CD4-positive, alpha-beta T cell treated with Interleukin-12 subunit alpha and Interleukin-12 subunit beta, for 1 hour (primary cell): ENCODE data around the gene CDT1.
A peak's percentile ranks its signal among the peaks of the same experiment; 100 is the strongest.

ENCODE experiments used
- DNase-seq: peaks from one replicate; pipeline ENCODE4 v3.0.0-alpha.2; 2020

The CDT1 gene

DNA sequence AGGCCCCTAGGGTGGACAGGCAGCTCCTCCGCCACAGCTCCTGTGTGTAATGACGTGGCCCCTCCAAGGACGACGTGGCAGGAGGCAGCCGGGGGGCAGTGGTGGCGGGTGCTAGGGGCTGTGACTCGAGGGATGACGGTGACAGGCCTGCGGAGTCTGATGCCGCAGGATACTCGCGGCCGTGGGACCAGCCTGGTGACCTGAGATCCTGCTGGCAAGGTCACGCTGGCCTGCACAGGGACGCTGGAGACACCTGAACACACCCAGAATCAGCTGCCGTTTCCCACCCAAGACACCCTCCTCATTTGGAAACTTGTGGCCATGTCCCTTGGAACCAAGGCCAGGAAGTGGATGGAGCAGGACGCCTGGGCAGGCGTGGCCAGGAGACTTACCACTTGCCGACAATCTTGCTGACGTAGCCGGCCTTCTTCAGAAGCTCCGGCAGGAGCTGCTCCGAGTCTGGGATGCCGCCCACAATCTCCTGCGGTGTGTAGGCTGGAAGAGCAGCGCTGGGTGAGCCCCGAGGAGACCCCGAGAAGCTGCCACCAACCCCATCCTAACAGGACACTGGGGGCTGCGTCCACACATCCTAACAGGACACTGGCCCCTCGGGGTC is 37.1 kb downstream of the CDT1 start:
- no peak for DNase-seq

GRCh38 chr16:88841521-88842307 is 38.1 kb downstream of the CDT1 start:
- no peak for DNase-seq

DNA sequence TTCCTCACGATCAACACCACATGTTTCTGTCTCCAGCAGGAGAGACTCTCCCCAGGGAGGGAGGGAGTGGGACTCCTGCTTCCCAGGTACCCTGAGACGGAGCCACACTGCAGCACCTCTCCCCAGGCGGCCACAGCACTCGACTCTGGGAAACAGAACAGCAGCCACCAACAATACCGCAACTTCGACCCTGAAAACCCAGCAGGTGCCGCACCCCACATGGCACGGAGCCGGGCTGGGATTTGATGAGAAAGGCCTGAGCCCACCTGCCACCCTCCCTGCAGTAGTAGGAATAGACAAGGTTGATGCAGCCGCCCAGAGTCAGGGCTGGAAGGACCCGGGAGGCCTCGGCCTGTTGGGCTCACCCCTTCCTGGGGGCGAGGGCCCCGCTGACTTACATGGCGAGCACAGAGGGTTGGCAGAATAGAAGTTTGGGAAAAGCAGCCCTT is 38.7 kb downstream of the CDT1 start:
- no peak for DNase-seq

DNA sequence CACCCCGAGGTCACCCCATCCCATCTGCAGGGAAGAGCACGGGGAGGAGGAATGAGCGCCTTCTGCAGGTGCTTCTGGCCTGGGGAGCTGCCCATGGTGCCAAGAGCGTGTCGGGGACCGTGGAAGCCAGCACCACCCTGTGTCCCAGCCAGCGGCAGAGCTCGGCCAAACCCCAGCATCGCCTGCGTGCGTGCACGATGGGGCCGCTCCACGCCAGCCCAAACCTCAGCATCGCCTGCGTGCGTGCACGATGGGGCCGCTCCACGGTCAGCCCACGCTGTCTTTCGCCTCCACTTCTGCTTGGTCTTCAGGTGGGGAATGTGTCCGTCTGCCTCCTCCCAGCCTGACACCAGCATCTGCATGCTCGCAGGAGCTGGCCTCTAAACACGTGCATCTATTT is 39.2 kb downstream of the CDT1 start:
- no peak for DNase-seq

- DNase-seq, result no peak
These were observed 39.7 kb downstream of the CDT1 start for GRCh38 chr16:88843256-88843655.

DNA sequence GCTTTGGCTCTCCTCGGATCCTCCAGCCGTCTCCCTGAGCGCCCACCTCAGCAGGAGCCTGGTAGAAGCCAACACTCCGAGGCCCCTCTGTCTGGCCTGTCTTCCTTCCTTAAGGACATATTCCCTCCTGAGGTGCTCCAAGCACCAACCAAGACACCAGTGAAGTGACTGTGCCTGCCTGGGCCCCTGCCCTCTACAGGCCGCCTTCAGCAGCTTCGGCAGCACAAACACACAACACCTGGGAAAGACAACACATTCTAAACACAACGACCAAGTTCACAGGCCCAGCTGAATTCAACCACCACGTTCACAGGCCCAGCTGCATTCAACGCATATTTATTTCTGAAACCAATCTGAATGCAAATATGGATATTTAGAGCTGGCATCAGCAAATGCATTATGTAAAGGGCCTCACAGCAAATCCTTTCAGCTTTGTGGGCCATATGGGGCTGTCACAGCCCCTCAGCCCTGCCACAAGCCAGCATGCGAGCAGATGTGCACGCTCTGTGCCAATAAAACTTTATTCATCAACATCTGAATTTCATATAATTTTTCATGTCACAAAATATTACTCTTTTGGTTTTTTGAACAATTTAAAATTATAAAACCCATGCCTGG is 40.9 kb downstream of the CDT1 start:
- no peak for DNase-seq

DNA sequence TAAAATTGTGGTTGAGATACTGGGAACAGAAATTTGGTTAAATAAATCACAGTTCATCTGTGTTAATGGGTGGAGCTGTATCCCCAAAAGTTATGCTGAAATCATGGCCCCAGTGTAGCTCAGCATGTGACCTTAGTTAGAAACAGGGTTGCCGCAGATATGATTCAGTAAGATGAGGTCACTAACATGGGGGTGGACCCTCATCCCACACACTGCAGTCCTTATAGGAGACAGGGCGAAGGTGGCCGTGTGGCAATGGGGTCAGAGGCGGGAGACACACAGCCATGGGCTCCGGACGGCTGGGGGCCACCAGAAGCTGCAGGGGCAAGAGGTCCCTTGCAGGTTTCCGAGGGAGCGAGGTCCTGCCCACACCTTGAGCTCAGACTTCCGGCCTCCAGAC is 42.5 kb downstream of the CDT1 start:
- no peak for DNase-seq

- DNase-seq, result no peak
These were observed 44.1 kb downstream of the CDT1 start for GRCh38 chr16:88847654-88848053.

DNA sequence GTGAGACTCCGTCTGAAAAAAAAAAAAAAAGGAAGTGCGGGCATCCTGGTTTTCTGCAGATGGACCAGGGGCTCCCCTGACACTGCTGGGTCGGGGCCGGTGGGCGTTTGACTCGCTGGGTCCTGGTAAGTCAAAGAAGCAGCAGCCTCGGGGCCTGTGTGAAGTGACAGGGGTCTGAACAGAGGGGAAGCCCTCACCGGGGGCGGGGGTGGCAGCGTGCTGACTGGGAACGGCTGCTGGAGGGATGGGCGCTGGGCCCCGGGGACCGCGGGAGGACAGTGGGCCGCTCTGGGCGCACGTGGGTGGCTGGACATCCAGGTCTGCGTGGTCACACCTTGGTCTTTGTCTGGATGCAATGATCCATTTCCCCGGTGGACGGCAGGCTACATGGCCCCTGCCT is 45.0 kb downstream of the CDT1 start:
- DNase-seq, result no peak

GRCh38 chr16:88850531-88851199 is 47.1 kb downstream of the CDT1 start:
- no peak for DNase-seq

GRCh38 chr16:88851616-88852015 is 48.0 kb downstream of the CDT1 start:
- DNase-seq, result no peak

DNA sequence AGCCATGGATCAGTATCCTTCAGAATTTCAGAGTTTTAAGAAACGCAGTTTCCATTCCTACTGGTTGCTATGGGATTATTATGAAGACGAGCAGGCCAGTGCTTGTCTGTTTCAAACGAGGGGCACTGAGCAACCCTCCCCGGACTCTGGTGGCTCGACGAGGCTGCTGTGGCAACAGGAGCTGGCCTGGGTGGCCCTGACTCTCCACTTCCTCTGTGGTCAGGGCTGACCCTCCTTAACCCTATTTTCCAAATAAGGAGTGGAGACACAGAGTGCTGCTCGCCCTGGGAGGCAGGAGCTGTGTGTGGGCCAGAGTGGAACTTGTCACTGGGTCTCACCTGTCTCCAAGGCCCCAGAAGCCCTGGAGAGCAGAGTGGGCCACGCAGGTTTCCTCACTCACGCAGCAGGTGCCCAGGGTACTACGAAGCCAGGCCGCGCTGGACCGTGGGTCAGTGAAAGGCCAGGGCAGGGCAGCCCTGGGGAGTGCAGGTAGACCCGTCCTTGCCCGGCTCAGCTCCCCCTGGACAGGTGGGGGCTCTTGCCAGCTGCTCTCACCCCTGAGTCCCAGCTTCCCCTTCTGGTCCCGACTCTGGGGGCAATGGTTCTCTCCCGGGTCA is 49.8 kb downstream of the CDT1 start:
- no peak for DNase-seq

- DNase-seq, result peak; percentile 38
These were observed 50.9 kb downstream of the CDT1 start for GRCh38 chr16:88854306-88855111.

GRCh38 chr16:88855176-88855575 is 51.6 kb downstream of the CDT1 start:
- no peak for DNase-seq

DNA sequence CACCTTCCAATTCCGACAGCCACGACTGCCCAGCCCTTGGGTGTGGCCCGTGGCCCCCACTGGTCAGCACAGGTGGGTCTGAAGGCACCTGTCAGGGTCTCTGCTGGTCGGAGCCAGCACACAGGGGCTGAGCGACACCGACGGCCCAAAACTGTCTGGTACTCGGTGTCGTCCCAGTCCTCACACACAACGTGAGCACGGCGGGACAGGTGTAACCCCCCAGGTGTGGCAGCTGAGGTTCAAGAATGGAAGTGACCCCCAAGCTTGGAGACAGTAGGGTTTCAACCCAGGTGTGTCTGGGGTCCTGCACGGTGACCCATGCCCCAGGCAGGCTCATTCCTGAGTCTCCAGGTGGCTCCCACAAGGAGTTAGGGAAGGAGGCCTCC is 52.1 kb downstream of the CDT1 start:
- DNase-seq, result no peak

DNA sequence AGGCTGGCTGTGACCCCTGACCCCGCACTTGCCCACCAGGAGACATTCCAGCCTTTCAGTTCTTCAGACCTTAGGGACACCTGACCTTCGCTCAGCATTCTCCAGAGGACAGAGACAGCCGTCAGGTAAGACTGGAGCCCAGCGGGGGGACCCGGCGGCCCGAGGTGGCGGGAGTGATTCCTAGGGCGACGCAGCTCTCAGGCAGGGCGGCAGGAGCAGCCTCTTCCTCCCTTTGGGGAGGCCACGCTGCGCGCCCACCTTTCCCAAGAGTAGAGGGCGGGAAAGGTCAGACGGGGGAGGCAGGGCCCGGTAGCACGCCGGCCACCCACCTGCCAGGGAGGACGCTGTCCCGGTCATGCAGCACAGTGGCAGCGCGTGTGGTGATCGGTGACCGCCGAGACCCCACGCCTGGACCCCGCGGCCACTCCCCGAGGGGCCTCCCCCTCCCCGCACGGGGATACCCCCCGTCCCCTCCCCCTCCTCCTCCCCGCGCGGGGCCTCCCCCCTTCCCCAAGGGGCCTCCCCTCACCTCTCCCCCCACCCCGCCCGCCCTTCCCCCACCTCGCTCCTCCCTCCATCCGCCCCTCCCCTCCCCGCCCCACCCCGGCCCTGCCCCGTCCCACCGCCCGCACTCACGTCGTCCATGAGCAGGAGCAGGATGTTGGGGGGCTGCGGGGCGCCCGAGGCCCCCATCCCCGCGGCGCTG is 52.7 kb downstream of the CDT1 start:
- no peak for DNase-seq

DNA sequence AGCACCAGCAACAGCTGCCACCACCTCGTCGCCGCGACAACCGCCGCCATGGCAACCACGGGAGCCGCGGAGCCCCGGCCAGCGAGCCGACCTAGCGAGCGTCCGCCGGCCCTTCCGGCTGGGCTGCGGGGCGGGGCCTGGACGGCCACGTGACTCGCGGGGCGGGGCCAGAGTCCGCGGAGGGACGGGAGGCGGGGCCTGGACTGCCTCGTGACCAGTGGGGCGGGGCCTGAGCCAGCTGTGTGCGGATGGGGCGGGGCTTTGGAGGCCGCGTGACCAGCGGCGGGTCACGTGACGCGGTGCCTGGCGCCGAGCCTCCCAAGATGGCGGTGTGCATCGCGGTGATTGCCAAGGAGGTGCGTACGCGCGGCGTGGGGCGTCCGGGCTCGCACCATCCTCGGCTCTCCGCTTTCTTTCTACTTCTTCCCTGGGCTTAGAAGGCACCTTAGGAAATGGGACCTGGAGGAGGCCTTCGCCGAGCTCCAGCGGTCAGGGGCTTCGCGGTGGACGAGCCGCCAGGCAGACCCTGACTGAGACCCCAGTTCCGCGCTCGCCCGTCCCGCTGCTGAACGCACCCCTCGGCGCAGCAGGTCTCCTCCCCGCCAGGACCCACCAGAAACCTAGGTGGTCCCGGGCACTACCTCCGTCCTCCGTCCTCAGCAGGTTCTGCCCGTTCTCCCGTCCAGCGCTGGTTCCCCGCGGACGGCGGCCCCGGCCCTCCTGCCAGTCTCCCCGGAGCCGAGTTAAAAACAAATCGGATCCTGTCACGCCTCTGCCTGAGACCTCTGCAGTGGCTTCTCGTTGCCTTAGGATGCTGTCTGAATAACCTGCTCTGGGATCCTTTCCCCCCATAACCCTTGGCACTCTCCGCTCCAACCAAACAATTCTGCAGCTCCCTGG is 53.5 kb downstream of the CDT1 start, which contains the start of the genes GALNS and TRAPPC2L:
GALNS (minus strand) TSS at position 120 of the 900 bp plus-strand sequence; CDS start at position 50, 70 bp downstream.
TRAPPC2L (plus strand) TSS at position 300 of the 900 bp plus-strand sequence; CDS start at position 324, 24 bp downstream.
- DNase-seq, result peak; percentile 98

GRCh38 chr16:88857728-88858339 is 54.2 kb downstream of the CDT1 start:
- DNase-seq, result peak; percentile 77
